HG03108 (cell line): ENCODE measurements around the gene ZNF324.
A peak's percentile ranks its signal among the peaks of the same experiment; 100 is the strongest.
"Not testable (repeated sequence)": the region's sequence is repeated elsewhere in the genome, so short reads cannot be mapped to it uniquely, and the experiment has no call there.

Source experiments
- ATAC-seq: cut with Tn5 transposase; IDR thresholded peaks from one replicate; pipeline ENCODE4 v1.9.1; 2021; ENCODE audit warnings: moderate library complexity; ENCODE audit not compliant: unreplicated experiment

The ZNF324 gene

DNA sequence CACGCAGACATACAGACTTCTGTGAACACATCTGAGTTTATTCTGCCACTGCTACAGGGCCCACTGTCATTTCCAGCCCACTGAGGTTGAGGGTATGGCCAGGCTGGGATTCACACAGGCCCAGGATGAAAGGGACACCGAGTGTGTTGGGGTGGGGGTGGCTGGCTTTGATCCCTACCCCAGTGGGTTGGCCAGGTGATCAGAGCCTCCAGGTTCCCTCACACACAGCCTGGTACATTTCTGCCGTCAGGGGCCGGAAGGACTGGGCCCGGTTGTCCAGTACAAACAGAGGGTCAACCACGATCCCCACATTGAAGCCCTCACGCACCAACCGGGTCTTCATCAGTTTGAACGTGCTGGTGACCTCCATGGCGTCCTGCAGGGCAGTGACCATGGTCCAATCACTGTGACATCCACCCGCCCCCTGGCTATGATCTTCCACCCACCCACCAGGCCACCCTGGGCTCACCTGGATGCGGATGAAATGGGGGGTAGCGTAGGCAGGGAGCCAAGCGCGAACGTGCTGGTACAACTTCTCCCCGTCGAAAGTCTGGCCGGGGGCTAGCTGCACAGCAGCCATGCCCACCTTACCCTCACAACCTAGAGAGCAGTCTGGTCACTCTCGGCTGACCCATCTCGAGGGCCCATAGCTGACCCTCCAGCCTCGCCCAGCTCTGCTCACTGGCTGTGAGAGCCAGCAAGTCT is 31.6 kb downstream of the ZNF324 start:
- no peak for ATAC-seq

- ATAC-seq = peak; percentile 87
These were observed 32.4 kb downstream of the ZNF324 start for GRCh38 chr19:58499021-58499927.

GRCh38 chr19:58500242-58500641 is 33.4 kb downstream of the ZNF324 start:
- ATAC-seq = no peak

DNA sequence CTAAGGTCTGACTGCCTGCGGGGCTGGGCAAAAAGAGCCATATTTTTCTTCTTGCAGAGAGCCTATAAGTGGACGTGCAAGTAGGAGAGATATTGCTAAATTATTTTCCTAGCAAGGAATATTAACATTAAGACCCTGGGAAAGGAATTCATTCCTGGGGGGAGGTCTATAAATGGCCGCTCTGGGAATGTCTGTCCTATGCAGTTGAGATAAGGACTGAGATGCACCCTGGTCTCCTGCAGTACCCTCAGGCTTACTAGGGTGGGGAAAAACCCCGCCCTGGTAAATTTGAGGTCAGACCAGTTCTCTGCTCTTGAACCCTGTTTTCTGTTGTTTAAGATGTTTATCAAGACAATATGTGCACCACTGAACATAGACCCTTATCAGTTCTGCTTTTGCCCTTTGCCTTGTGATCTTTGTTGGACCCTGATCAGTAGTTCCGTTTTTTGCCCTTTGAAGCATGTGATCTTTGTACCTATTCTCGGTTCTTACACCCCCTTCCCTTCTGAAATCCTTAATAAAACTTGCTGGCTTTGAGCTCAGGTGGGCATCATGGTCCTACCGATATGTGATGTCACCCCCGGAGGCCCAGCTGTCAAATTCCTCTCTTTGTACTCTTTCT is 40.8 kb downstream of the ZNF324 start:
- not testable (repeated sequence) for ATAC-seq

GRCh38 chr19:58509731-58510083 is 42.8 kb downstream of the ZNF324 start:
- ATAC-seq = no peak

DNA sequence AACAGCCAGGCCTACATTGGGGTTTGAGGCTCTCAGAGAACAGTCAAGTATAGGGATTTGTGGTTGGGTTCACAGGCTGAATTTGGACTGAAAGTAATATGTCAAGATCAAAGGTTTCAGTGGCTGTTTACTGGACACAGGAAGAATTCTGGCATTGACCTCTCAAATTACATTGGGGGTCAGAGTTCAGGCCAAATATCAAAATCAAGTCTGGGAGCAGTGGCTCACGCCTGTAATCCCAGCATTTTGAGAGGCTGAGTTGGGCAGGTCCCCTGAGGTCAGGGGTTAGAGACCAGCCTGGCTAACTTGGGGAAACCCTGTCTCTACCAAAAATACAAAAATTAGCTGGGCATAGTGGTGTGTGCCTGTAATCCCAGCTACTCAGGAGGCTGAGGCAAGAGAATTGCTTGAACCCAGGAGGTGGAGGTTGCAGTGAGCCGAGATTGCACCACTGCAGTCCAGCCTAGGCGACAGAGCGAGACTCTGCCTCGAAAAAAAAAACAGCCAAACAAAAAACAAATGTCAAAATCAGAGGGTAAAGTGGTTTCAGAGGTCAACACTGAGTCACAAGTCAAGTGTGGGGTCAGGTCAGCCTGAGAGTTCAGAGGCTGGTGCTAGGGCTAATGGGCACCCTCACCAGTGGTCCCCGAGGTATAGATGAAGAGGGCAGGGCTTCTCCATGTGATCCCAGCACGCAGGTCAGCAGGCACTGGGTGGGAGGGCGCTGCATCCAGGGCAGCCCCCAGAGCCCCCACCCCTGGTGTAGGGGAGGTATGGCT is 43.4 kb downstream of the ZNF324 start:
- no peak for ATAC-seq

DNA sequence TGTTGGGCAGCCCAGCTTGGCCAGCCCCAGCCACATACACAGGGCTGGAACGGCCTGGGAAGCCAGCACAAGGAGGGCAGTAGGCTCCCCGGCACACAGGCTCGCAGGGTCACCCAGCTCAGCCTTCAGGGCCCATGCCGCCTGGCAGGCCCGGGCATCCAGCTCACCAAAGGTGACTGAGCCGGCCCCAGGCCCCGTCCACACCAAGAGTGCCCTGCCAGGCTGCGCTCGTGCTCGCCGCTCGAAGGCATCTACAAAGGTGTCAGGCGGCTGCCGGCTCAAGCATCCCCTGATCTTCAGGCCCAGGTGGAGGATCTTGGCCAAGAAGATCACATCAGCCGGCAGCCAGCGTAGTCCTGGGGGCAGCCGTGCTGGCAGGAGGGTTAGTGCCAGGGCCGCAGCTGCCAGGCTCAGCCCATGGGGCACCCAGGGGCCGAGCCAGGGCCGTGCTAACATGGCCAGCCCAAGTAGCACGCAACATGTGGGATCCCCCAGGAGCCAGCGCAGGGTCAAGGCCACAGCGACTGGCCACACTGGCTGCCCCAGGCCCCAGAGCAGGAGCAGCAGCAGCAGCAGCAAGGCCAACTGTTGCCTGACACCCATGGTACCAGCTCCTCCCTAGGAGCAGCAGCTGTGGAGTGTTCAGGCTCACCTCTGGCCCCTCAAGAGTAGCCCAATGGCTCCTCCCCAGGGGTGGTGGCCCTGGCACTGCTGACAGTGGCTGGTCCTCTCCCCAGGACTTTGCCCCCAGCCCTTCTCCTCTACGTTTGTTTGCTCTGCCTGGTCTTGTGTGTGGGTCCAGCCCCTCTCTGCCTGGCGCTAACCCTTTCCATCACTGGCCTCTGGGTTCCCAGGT is 44.7 kb downstream of the ZNF324 start, which contains the start of gene SLC27A5:
Gene SLC27A5 (minus strand): TSS at position 640 of the 856 bp plus-strand sequence. CDS start 37 bp downstream, at position 603.
- no peak for ATAC-seq

- ATAC-seq = no peak
These were observed 46.4 kb downstream of the ZNF324 start for GRCh38 chr19:58513213-58513693.

GRCh38 chr19:58513694-58514563 is 47.0 kb downstream of the ZNF324 start:
- peak; percentile 72 for ATAC-seq

DNA sequence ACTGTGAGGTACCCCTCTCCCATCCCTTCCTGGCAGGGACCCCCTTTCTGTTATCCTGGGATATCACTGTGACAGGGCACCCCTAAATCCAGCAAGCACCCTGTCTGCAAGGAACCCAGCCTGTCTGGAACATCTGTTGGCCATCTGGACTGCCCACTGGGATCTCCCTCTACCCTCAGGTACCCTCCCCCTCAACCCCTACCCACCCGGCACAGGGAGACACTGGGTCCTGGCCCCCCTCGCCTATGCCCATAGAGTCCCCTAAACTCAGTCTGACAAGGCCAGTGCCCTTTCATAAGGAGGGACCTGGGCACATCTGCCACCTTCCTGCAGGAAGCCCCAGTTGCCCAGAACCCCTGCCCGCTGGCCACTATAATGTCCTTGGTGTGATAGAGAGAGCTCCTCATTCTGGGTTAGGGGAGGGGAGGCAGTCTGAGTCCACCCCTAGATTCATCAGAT is 47.7 kb downstream of the ZNF324 start:
- ATAC-seq = no peak

DNA sequence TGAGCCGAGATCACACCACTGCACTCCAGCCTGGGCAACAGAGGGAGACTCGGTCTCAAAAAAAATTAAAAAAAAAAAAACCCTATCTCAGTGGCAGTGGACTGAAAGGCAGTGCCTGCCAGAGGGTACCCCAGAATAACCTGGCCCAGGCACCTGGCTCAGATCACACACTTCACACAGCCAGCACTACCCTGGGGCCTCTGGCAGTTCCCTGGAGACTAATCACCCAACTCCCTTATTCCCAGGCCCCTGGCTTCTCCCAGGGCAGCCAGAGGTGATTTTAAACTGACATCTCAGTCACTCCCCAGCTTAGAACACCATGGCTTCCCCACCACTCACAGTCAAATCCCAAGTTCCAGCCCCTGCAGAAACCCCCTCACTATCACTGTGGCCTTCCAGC is 48.4 kb downstream of the ZNF324 start:
- ATAC-seq = no peak

- ATAC-seq = no peak
These were observed 49.5 kb downstream of the ZNF324 start for GRCh38 chr19:58516246-58516836.

DNA sequence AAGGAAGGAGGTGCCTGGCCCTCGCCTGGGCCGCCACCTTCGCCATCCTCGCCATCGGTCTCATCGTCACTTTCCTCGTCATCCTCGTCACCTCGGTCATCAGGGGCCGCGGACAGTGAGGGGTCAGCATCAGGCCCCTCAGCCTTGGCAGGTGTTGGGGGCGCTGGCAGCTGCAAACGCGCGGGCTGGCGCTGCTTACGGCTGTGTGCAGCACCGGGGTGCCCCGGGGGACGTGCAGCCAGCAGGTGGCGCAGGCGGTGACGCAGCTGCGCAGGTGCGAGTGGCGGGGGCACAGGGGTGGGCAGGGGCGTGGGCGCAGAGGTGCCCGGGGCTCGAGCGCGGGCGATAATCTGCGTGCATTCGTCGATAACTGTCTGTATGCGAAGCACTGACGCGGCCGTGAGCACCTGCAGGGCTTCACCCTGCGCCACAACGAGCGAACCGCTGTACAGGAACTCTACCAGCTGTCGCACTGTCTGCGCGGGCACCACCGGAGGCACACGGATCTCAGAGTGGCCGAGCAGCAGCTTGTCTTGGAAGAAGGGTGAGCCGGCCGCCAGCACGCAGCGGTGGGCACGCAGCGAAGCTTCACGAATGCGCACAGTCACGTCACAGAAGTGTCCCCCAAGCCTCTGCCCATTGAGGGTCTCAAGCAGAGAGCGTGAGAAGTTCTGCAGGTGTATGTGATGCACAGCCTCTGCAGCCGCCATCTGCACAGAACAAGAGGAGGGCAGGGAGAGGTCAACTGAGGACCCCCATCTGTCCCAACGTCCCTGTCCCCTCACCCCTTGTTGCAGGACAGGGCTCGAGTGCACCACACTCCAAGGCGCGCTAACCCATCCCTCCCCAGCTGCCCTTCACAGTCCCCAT is 50.3 kb downstream of the ZNF324 start:
- ATAC-seq = no peak

- no peak for ATAC-seq
These were observed 51.6 kb downstream of the ZNF324 start for GRCh38 chr19:58518256-58519086.

DNA sequence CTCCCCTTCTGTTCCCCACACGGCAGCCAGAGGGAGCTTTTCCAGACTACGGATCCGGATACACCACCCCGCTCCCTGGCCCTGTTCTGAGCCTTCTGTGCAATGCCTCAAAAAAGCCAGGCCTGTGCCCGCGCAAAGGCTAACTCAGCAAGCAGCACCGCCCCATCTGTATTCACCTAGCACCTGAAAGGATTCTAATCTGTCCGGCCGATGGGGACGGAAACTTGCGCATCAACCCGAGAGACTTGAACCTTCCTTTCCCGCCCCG is 52.1 kb downstream of the ZNF324 start:
- peak; percentile 5 for ATAC-seq

GRCh38 chr19:58519355-58520256 is 52.7 kb downstream of the ZNF324 start, which contains the start of gene ZBTB45:
Gene ZBTB45, minus strand, starts transcription at chr19:58519810. Its CDS starts 2,137 bp downstream, at chr19:58517673.
- peak; percentile 80 for ATAC-seq
